GM18861 (cell line): ENCODE data around the gene TENM4.

ENCODE experiments used
- ATAC-seq: cut with Tn5 transposase; IDR thresholded peaks from one replicate; pipeline ENCODE4 v1.9.1; 2021; ENCODE audit not compliant: unreplicated experiment

The TENM4 gene

DNA sequence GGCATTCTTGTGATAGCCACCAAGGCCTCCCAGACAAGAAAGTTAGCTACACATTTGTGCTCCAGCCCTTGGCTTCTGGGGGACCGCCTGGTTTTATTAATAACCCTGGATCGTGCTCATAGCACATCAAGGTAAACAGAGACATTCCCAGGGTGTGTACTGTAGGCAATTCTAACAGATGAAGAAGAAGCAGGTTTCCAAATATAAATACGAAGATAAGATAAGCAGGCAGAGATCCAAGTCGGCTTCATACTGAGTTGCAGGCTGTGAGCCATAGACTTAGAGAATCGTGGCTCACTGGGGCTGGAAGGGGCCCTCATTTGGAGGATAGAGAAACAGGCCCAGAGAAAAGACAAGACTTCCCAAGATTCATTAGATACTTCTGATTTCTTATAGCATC is 131.4 kb downstream of the TENM4 start:
- no peak for ATAC-seq

- no peak for ATAC-seq
Observed at GRCh38 chr11:79308429-79308828, 132.4 kb downstream of the TENM4 start.

GRCh38 chr11:79304599-79305212 is 136.1 kb downstream of the TENM4 start:
- ATAC-seq, result no peak

GRCh38 chr11:79296141-79296540 is 144.7 kb downstream of the TENM4 start:
- no peak for ATAC-seq

DNA sequence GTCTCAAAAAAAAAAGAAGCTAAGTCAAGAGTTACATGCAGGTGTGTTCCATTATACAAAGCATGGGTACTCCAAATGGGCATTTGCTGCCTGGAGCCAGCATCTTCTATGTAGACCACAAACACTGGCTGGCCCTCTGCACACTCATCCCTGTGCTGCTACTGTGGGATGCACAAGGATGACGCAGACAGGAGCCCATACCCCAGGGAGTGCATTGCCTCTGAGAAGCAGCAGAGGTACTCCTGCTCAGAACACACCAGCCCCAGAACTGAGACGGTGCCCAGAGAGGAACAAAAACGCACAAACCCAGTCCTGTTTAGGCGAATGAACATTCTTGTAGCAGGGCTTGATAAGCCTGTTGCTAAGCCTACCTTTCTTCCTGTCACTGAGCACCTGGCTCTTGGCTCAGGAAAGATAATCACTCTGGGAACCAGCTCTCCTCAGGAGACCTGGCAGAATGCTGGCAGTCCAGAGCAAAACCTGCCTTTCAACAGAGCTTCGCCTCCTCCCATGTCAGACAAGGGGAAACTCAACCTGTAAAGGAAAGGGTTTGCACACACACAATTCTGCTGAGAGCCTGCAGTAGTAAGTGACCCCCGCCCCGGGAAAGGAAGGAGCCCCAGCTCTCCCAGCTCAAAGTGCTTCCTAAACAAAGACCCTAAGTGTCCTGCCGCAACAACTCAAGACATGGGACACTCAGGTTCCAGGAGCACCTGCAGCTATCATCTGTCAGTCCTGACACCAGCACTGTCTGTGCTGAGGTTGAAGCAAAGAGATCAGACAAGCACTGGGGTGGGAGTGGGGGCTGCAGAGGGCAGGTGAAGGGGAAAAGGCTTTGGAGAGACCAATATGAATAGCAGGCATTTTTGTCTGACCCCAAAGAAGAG is 145.7 kb downstream of the TENM4 start:
- no peak for ATAC-seq

- no peak for ATAC-seq
Observed at GRCh38 chr11:79291948-79292347, 148.9 kb downstream of the TENM4 start.

DNA sequence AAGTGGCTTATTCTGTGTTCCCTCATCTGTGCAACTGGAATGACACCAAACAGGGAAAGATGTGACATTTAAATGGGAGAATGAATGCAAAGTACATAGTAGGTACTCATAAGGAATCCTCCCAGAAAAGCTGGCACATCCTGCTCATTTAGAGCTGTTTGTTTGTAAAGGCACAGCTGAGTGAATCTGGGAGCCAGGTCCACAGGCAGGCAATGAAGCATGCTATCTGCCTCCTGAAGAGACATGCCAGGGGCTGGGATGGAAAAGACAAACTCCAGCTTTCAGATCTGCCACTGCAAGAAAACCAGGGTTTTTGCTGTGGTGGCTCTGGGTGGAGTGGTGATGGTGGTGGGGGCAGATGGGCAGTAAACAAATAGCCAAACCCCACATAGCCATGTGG is 150.1 kb downstream of the TENM4 start:
- ATAC-seq, result no peak

- ATAC-seq, result no peak
Observed at GRCh38 chr11:79287952-79288351, 152.9 kb downstream of the TENM4 start.

GRCh38 chr11:79285756-79286155 is 155.1 kb downstream of the TENM4 start:
- no peak for ATAC-seq

DNA sequence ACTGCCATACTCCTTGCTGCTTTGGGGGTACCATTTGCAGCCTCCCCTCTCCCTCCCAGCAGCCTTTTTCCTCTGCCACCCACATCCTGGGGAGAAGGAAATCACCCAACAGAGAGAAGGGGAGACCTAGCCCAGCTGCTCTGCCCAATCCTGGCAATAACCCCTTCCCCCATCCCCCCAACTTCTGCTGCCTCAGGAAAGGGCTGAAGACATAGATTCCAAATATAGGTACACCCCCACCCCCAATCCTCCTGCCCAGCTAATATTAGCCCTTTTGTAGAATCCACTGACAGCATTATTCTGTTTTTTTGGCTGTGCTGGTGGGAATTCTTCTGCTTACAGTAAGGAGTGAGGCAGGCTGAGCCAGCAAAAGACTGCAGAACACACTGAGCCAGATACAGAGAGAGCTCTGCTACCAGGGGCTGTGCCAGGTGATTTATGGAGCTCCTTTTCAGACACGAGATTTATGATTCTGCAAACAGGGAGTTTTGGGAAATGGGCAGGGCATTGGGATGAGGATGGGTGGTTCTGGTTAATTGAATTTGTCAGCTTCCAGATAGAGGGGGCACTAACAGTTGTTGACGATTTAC is 164.0 kb downstream of the TENM4 start:
- no peak for ATAC-seq

- ATAC-seq, result no peak
Observed at GRCh38 chr11:79274636-79275331, 166.0 kb downstream of the TENM4 start.

GRCh38 chr11:79273781-79274180 is 167.0 kb downstream of the TENM4 start:
- no peak for ATAC-seq

- ATAC-seq, result no peak
Observed at GRCh38 chr11:79269611-79270307, 171.1 kb downstream of the TENM4 start.

- ATAC-seq, result no peak
Observed at GRCh38 chr11:79266396-79266795, 174.4 kb downstream of the TENM4 start.

DNA sequence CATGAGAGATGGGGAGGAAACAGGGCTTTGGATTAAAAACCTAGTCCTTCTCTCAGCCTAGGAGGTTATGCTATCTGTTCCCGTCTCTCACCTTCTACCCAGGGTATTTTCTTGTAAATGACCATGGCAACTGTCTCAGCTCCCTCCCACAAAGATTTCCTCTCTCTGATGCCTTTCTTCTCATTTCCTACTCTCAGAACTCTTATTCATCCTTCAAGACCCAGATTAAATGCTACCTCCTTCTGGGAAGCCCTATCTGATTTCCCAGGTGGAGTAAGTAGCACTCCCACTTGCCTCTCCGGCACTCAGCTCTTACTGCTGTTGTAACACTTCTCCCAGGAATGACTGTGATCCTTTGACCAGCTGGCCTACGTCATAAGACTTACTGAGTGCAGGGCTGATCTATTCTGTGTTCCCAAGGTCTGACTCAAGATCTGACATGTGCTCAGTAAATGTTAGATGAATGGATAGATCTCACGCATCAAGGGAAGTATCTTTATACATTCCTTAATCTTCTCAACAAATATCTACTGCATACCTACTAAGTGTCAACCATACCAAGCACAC is 175.0 kb downstream of the TENM4 start:
- ATAC-seq, result no peak

DNA sequence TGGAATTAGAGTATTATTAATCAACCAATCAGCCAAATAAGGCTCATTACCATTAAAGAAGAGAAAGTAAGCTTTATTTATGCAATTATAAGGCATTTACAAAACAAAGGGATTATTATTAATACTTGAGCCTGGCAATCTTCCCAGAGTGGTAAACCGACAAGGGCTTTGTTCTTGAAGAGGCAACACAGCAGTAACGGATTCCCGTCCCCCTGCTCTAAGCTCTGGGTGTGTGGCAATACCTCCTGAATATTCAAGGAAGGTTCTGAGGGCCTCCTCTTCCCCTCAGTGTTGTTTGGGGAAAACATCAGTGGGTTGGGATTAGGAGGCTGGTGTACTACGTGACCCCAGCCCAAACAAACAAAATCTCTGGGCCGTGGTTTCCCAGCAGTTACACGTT is 176.5 kb downstream of the TENM4 start:
- no peak for ATAC-seq

- ATAC-seq, result no peak
Observed at GRCh38 chr11:79263001-79263400, 177.8 kb downstream of the TENM4 start.

DNA sequence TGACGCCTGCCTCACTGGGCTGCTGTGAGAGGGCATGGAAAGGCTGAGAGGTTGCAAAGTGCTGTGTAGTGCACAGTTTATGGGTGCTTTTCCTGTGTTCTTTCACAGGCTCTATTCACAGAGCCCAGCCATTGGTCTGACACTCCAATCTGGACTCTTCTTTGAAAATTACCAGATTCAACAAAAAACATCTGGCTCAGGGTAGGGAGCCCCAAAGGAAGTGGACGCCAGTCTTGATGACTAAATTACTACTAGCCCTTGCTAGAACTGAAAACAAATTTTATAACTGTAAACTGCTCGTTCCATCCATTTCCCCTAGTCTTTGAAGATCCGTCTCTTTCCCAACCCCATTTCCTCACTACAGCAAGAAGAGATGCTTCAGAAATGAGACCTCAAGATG is 178.6 kb downstream of the TENM4 start:
- ATAC-seq, result no peak

- ATAC-seq, result no peak
Observed at GRCh38 chr11:79261684-79262083, 179.1 kb downstream of the TENM4 start.

GRCh38 chr11:79259800-79260199 is 181.0 kb downstream of the TENM4 start:
- ATAC-seq, result no peak

- no peak for ATAC-seq
Observed at GRCh38 chr11:79258576-79258975, 182.3 kb downstream of the TENM4 start.
